GM12801 (cell line): Measurements from ENCODE around the gene LAG3.

ENCODE experiments used
- CTCF ChIP-seq: IDR thresholded peaks from one replicate; pipeline ENCODE4 v1.5.1; 2011; ENCODE audit warnings: control low read depth; ENCODE audit not compliant: insufficient read length; ENCODE audit errors: extremely low read depth

LAG3 gene

GRCh38 chr12:6772331-6772695 lies at the start of gene LAG3:
Gene LAG3 (plus strand): TSS chr12:6772520. CDS start chr12:6772853, 333 bp downstream.
- no peak for TF ChIP-seq CTCF

- TF ChIP-seq CTCF, result no peak
Measured at GRCh38 chr12:6722863-6723262, 49.5 kb upstream of the LAG3 start.

- no peak for TF ChIP-seq CTCF
Measured at GRCh38 chr12:6723607-6724408, 48.5 kb upstream of the LAG3 start, which contains the start of gene COPS7A. Gene COPS7A (plus strand): TSS chr12:6724046. CDS start chr12:6724657, 611 bp downstream.

GRCh38 chr12:6724409-6724797 lies 47.9 kb upstream of the LAG3 start:
- no peak for TF ChIP-seq CTCF

- TF ChIP-seq CTCF, result no peak
Measured at GRCh38 chr12:6725350-6725749, 47.0 kb upstream of the LAG3 start.

- TF ChIP-seq CTCF, result no peak
Measured at GRCh38 chr12:6729186-6729585, 43.1 kb upstream of the LAG3 start.

GRCh38 chr12:6730169-6730568 lies 42.2 kb upstream of the LAG3 start:
- TF ChIP-seq CTCF, result no peak
